Measurements from ENCODE around the gene CBR4. TPM values are rescaled to one million over a fixed set of nuclear protein-coding genes. Genes with fewer than 3 reads are reported as not detected.

Gene CBR4
- total RNA-seq = 10 to 100 TPM; 13.4 to 19.4 (median 16.3) TPM

DNA sequence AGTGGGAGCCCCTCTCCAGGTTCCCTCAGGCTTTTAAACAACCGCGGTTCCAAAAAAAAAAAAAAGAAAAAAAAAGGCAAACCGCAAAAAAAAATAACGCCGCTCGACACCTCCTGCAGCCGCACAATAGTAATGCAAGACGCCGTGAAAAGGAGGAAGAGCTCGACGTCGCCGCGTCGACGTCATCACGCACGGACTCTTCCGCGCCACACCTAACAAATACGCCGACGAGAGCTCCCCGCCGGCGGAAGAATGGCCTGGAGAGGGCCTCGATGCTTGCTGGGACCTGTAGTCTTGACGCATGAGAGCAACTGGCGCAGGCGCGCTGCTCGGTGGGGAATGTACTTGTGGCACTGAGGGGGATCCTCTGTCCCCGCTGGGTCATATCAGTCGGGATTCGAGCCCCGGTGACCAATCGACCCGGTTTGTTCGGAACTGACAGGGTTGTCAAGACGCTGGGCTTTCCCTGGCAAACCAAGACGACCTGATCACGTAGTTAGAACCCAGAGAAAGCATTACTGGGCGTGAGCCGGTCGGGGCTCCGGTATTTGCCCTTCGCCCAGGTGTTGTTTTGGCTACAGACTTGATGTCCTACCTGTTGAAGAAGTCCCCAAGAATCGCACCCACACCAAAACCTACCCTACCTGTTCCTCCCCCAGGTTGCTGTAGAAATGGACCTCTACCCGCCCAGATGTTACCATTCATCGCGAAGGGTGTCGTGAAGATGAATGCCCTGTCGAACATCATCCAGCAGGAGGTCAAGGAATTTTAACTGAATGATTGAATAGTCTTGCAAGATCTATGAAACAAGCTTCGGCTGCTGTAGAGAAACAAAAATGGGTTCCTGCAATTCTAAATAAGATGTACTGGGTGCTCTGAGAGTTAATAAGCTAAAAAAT, at the start of gene CBR4:
TSS of gene CBR4 (minus strand) at position 131 of the 899 bp plus-strand sequence. CDS start 166 bp downstream, outside the sequence.
- peak within 1 kb of the TSS; percentile 91 to 98 (median 96) for H3K27ac ChIP-seq
- H3K27me3 ChIP-seq = no peaks in the 10 kb centered on the region
- H3K4me3 ChIP-seq = peak within 1 kb of the TSS; percentile 58 to 84 (median 72)
- WGBS, 2 donors = 1% methylated on average over 38 to 40 of the region's 54 CpGs
- peaks cover 7 to 46% (median 14%) of the 10 kb centered on the region in 3 donors for H3K4me1 ChIP-seq
- TF ChIP-seq, protein P1, sequence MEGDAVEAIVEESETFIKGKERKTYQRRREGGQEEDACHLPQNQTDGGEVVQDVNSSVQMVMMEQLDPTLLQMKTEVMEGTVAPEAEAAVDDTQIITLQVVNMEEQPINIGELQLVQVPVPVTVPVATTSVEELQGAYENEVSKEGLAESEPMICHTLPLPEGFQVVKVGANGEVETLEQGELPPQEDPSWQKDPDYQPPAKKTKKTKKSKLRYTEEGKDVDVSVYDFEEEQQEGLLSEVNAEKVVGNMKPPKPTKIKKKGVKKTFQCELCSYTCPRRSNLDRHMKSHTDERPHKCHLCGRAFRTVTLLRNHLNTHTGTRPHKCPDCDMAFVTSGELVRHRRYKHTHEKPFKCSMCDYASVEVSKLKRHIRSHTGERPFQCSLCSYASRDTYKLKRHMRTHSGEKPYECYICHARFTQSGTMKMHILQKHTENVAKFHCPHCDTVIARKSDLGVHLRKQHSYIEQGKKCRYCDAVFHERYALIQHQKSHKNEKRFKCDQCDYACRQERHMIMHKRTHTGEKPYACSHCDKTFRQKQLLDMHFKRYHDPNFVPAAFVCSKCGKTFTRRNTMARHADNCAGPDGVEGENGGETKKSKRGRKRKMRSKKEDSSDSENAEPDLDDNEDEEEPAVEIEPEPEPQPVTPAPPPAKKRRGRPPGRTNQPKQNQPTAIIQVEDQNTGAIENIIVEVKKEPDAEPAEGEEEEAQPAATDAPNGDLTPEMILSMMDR (IDR thresholded peaks at IDR 0.05) = peak; percentile 4 to 52 (median 34)
- TF ChIP-seq POLR2A (IDR thresholded peaks at IDR 0.05) = peak in 2 of 4 donors; percentile 63 to 87
- DNase-seq = peak; percentile 96
- intact Hi-C loops (cut with DNase I) = no loop called here
- no peaks in the 10 kb centered on the region for H3K9me3 ChIP-seq
- H3K36me3 ChIP-seq = peaks cover 0 to 11% (median 0%) of the 10 kb centered on the region in 3 donors

DNA sequence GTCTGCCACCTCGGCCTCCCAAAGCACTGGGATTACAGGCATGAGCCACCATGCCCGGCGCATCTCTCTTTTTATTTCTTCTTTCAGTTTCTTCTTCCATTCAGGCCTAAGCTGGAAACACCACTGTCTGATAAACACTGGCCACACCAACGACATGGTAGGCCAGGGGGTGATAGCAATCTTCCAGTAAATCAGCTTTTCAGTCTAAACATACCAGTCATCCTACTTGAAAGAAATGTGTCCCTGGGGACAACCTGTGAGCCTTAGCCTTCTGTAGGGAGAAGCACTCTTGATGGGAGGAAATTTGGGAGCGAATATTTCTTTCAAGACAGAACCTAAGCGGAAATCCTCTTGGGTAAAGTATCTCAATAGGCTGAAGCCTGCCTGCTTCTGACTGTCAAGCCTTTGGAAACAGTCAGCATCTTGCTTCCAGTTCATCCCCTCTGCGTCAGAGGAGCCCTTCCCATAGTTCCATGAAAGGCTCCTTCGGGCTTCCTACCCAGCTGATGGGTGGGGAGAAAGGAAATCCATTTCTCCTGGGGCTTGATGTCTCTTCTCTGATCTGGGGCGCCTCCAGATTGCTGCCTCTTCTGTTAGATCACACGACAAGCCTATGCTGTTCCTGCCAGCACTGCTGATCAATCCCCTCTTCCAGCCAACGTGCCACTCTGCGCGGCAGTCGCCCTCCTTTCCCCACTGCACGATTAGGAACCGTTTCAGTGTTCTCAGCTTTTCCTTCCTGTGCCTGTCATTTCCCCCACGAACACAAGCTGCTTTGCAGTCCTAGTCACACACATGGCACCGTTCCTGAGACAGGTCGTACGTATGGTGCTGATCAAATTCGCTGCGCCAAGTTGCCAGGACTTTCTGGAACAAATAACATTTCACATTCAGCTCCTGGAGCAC, 49.5 kb upstream of the CBR4 start:
- DNase-seq = no peak
- no peak for TF ChIP-seq POLR2A (IDR thresholded peaks at IDR 0.05)
- TF ChIP-seq, protein P1 (IDR thresholded peaks at IDR 0.05) = no peak
- WGBS, 2 donors = 71 to 74% methylated on average over 22 of the region's 22 CpGs
- Histone ChIP-seq H3K9me3 (no peaks in the 10 kb centered on the region), H3K4me1 (peaks cover 0 to 40% (median 13%) of the 10 kb centered on the region in 3 donors), H3K4me3 (no peak overlapping the region), H3K27ac (peak overlapping the region; percentile 16 to 68 (median 68)), H3K27me3 (no peaks in the 10 kb centered on the region), H3K36me3 (no peaks in the 10 kb centered on the region)
- intact Hi-C loops (cut with DNase I) = no loop called here

DNA sequence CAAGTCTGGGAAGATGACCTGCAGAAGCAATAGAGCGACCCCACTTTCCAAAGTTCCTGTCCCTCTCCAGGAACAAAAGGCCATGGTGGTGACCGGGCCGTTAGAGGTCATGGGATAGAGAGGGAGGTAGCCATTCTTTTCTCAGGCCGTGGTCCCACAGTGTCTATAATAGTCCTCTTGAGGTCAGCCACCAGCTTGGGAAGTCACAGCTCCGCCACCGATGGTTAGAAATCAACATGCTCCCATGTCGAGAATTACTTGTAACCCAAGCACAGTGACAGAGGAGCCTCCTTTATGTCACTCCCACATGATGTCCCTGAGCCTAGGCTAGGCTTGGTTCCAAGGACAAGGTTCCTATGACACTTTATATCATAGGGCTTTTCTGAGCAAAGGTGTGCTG, 48.3 kb upstream of the CBR4 start:
- no peak for DNase-seq
- Histone ChIP-seq H3K27ac (no peak overlapping the region), H3K4me1 (peaks cover 0 to 36% (median 13%) of the 10 kb centered on the region in 3 donors), H3K36me3 (no peaks in the 10 kb centered on the region), H3K9me3 (no peaks in the 10 kb centered on the region), H3K27me3 (no peaks in the 10 kb centered on the region), H3K4me3 (no peak overlapping the region)
- 80 to 90% methylated on average over 7 of the region's 7 CpGs for WGBS, 2 donors
- intact Hi-C loops (cut with DNase I) = no loop called here
- no peak for TF ChIP-seq POLR2A (IDR thresholded peaks at IDR 0.05)
- TF ChIP-seq, protein P1 (IDR thresholded peaks at IDR 0.05) = no peak

DNA sequence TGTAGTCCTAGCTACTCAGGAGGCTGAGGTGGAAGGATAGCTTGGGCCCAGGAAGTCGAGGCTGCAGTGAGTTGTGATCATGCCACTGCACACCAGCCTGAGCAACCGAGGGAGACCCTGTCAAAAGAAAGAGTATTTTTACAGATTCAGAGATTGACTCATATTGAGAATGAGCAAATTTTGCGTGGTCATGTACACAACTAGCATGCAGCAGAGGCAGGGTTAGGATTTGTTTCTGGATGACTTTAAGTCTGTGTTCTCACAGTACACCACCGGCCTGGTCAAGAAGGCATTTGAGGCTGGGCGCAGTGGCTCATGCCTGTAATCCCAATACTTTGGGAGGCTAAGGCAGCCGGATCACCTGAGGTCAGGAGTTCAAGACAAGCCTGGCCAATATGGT, 44.8 kb upstream of the CBR4 start:
- Histone ChIP-seq H3K27ac (no peak overlapping the region), H3K27me3 (no peaks in the 10 kb centered on the region), H3K4me3 (no peak overlapping the region), H3K9me3 (no peaks in the 10 kb centered on the region), H3K4me1 (peaks cover 0 to 9% (median 0%) of the 10 kb centered on the region in 3 donors), H3K36me3 (no peaks in the 10 kb centered on the region)
- TF ChIP-seq, protein P1 (IDR thresholded peaks at IDR 0.05) = no peak
- no peak for TF ChIP-seq POLR2A (IDR thresholded peaks at IDR 0.05)
- no peak for DNase-seq
- WGBS, 2 donors = 75 to 80% methylated on average over 3 to 4 of the region's 6 CpGs
- intact Hi-C loops (cut with DNase I) = no loop called here
